A673 (cell line): ENCODE results near the gene ASTN2. TPM values are rescaled to one million over a fixed set of nuclear protein-coding genes. Genes with fewer than 3 reads are reported as not detected.

Experiments used
- BruUV-seq: library from RNA; stranded (reverse); fragments of 400-500 nt; replicated peaks from 2 replicates; lab custom pipeline; 2021; lab: Mats Ljungman, UMichigan
- CTCF ChIA-PET: fragments of 300-600 bp; sonication (Branson Sonifier 250); formaldehyde crosslinking; loops from one replicate; lab custom pipeline; 2022; ENCODE audit warnings: antibody characterized with exemption; lab: Charles Lee
- POLR2A ChIA-PET: fragments of 300-600 bp; sonication (Branson Sonifier 250); formaldehyde crosslinking; loops from one replicate; lab custom pipeline; 2022; ENCODE audit warnings: antibody characterized with exemption; ENCODE audit not compliant: low non-redundant PET; lab: Charles Lee
- DNase-seq: peaks from one replicate; pipeline ENCODE4 v3.0.0-alpha.2; 2015; ENCODE audit warnings: low spot score
- H3K27ac ChIP-seq: fragments of 200-600 bp; sonication (generic); 2 replicates; pipeline ENCODE4 v1.5.1; 2016; ENCODE audit warnings: mixed run types, low read depth, mild to moderate bottlenecking, mixed read lengths, antibody characterized with exemption, low read length; ENCODE audit not compliant: poor library complexity, severe bottlenecking
- H3K27me3 ChIP-seq: fragments of 200-600 bp; sonication (generic); replicated peaks from 2 replicates; pipeline ENCODE4 v1.6.1; 2017; ENCODE audit warnings: mixed run types, low read depth, mild to moderate bottlenecking, mixed read lengths, antibody characterized with exemption, low read length; ENCODE audit not compliant: insufficient read depth, poor library complexity
- H3K36me3 ChIP-seq: fragments of 200-600 bp; sonication (generic); 2 replicates; pipeline ENCODE4 v1.6.1; 2016; ENCODE audit warnings: mixed run types, mild to moderate bottlenecking, mixed read lengths, antibody characterized with exemption, low read length; ENCODE audit not compliant: insufficient read depth, poor library complexity, severe bottlenecking
- H3K4me1 ChIP-seq: fragments of 200-600 bp; sonication (generic); 2 replicates; pipeline ENCODE4 v1.6.1; 2017; ENCODE audit warnings: mixed run types, mild to moderate bottlenecking, mixed read lengths, antibody characterized with exemption, low read length; ENCODE audit not compliant: insufficient read depth, poor library complexity, severe bottlenecking
- H3K4me3 ChIP-seq: fragments of 200-600 bp; sonication (generic); 2 replicates; pipeline ENCODE4 v1.5.1; 2016; ENCODE audit warnings: low read depth, mixed run types, mild to moderate bottlenecking, mixed read lengths, low read length; ENCODE audit not compliant: poor library complexity, severe bottlenecking
- H3K9me3 ChIP-seq: fragments of 200-600 bp; sonication (generic); 2 replicates; pipeline ENCODE4 v1.6.1; 2016; ENCODE audit warnings: mixed run types, low read depth, mild to moderate bottlenecking, mixed read lengths, antibody characterized with exemption, low read length; ENCODE audit not compliant: poor library complexity, severe bottlenecking
- EZH2 ChIP-seq: fragments of 200-600 bp; sonication (generic); IDR thresholded peaks from 2 replicates; pipeline ENCODE4 v1.6.1; 2017; ENCODE audit warnings: borderline replicate concordance, low read depth, mild to moderate bottlenecking, mixed read lengths, antibody characterized with exemption, low read length; ENCODE audit not compliant: poor library complexity, severe bottlenecking
- intact Hi-C: fragments of 100-400 bp; cut with micrococcal nuclease; formaldehyde crosslinking; loops from one replicate; pipeline ENCODE4 v1.10.0; 2022; ENCODE audit not compliant: unreplicated experiment
- total RNA-seq: library from RNA; stranded (reverse); gene quantifications from 2 replicates; pipeline ENCODE4 v1.2.3, GENCODE V29; 2021
- TF ChIP-seq, protein P1 (sequence below): fragments of 300-800, 200-600 bp; sonication (generic); conservative IDR thresholded peaks from 2 replicates; pipeline ENCODE4 v1.5.1; 2017; ENCODE audit warnings: low read depth, mild to moderate bottlenecking, antibody characterized with exemption, low read length, moderate library complexity, mixed read lengths

Gene ASTN2
- total RNA-seq, 1 experiment from 2014 or later: 3.4 TPM

DNA sequence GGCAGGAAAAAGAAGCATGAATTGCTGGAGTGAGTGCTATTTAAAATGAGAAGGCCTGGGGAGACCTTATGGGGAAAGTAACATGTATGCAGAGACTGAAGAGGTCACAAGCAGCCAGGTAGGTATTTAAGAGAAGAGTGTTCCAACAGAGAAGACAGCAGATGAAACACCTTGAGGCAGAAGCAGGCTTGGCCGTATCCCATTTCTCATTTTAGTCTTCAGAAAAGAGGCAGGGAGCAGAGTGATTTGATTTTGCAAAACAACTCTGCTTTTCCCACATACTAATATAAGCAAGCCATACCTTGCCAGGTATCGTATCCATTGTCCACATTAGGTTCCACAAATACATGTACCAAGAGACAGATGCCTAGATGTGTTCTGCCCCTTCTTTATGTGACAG, 244.3 kb downstream of the ASTN2 start:
- Histone ChIP-seq H3K9me3 (no peaks in the 10 kb centered on the region), H3K4me1 (peaks cover 2% of the 10 kb centered on the region), H3K4me3 (no peak overlapping the region), H3K36me3 (no peaks in the 10 kb centered on the region), H3K27ac (no peak overlapping the region), H3K27me3 (no peaks in the 10 kb centered on the region)
- CTCF ChIA-PET: no interaction called here
- TF ChIP-seq EZH2: no peak
- TF ChIP-seq, protein P1, sequence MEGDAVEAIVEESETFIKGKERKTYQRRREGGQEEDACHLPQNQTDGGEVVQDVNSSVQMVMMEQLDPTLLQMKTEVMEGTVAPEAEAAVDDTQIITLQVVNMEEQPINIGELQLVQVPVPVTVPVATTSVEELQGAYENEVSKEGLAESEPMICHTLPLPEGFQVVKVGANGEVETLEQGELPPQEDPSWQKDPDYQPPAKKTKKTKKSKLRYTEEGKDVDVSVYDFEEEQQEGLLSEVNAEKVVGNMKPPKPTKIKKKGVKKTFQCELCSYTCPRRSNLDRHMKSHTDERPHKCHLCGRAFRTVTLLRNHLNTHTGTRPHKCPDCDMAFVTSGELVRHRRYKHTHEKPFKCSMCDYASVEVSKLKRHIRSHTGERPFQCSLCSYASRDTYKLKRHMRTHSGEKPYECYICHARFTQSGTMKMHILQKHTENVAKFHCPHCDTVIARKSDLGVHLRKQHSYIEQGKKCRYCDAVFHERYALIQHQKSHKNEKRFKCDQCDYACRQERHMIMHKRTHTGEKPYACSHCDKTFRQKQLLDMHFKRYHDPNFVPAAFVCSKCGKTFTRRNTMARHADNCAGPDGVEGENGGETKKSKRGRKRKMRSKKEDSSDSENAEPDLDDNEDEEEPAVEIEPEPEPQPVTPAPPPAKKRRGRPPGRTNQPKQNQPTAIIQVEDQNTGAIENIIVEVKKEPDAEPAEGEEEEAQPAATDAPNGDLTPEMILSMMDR: no peak
- POLR2A ChIA-PET: no interaction called here
- BruUV-seq: no TSS peak
- intact Hi-C loops: no loop called here
- DNase-seq: no peak

DNA sequence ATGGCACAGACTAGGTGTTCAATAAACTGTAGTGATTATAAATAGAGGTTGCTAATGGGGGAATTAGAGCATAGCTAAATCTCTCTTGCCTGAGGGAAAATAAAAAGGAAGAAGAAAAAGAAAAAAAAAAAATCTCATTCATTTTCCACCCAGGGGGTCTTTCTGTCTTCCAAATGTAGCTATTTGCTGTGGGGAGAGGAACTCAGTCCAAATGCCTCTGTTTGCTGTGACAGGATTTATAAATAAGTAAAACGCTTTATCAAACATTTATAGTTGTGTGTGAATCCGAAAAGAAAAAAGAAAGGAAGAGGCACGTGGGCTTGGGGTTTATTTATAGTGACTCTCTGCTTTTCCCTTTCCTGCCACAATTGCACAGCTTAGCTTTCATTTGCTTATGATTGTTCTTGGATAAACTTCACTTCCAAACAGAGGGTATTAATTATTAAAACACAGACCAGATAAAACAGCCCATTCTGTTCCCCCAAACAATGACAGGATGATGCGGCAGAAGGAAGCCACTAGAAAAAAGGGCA, 245.7 kb downstream of the ASTN2 start:
- CTCF ChIA-PET: no interaction called here
- intact Hi-C loops: no loop called here
- Histone ChIP-seq H3K36me3 (no peaks in the 10 kb centered on the region), H3K4me1 (peaks cover 2% of the 10 kb centered on the region), H3K27me3 (no peaks in the 10 kb centered on the region), H3K9me3 (no peaks in the 10 kb centered on the region), H3K4me3 (peak overlapping the region; percentile 5), H3K27ac (no peak overlapping the region)
- TF ChIP-seq EZH2: no peak
- TF ChIP-seq, protein P1: no peak
- DNase-seq: peak; percentile 66
- no TSS peak for BruUV-seq
- POLR2A ChIA-PET: interaction anchor here (0.7 kb wide), 1 partner anchor 10 kb away, joined by 3 read pairs; no protein-coding TSS in a partner anchor

DNA sequence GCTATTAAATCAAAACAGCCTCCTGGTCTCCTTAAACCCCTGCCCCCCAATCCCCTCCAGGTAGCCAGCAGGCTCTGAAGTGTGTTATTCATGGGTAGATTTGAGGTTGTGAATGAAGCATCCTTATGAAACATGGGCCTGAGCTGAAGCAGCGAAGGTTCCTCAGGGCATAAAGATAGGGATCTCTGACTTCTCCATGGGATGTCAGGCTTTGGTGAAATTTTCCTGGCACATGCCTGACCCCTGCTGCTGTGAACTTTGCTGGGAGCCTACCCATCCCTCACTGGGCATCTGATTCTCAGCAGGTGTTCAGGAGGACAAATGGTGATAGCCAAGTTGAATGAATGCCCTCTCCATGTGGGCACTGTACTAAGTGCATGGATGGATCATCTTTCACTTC, 250.3 kb downstream of the ASTN2 start:
- POLR2A ChIA-PET: no interaction called here
- H3K4me1 ChIP-seq: no peaks in the 10 kb centered on the region
- BruUV-seq: no TSS peak
- CTCF ChIA-PET: no interaction called here
- H3K9me3 ChIP-seq: no peaks in the 10 kb centered on the region
- no peak overlapping the region for H3K27ac ChIP-seq
- intact Hi-C loops: no loop called here
- no peak for DNase-seq
- no peaks in the 10 kb centered on the region for H3K27me3 ChIP-seq
- H3K4me3 ChIP-seq: no peak overlapping the region
- TF ChIP-seq, protein P1: no peak
- TF ChIP-seq EZH2: no peak
- no peaks in the 10 kb centered on the region for H3K36me3 ChIP-seq
